ENCODE measurements around the gene ADAMTS17.
"Not testable (repeated sequence)": the region's sequence is repeated elsewhere in the genome, so short reads cannot be mapped to it uniquely, and the experiment has no call there.

GRCh38 chr15:100339451-100339850 lies 2.3 kb downstream of the ADAMTS17 start:
- not testable (repeated sequence) for TF ChIP-seq EZH2 (IDR thresholded peaks at IDR 0.05; ENCODE audit: borderline replicate concordance); EZH2phosphoT487 (IDR thresholded peaks at IDR 0.05; ENCODE audit: low read depth, severe bottlenecking, unreplicated experiment)
- TF ChIP-seq, protein P1, sequence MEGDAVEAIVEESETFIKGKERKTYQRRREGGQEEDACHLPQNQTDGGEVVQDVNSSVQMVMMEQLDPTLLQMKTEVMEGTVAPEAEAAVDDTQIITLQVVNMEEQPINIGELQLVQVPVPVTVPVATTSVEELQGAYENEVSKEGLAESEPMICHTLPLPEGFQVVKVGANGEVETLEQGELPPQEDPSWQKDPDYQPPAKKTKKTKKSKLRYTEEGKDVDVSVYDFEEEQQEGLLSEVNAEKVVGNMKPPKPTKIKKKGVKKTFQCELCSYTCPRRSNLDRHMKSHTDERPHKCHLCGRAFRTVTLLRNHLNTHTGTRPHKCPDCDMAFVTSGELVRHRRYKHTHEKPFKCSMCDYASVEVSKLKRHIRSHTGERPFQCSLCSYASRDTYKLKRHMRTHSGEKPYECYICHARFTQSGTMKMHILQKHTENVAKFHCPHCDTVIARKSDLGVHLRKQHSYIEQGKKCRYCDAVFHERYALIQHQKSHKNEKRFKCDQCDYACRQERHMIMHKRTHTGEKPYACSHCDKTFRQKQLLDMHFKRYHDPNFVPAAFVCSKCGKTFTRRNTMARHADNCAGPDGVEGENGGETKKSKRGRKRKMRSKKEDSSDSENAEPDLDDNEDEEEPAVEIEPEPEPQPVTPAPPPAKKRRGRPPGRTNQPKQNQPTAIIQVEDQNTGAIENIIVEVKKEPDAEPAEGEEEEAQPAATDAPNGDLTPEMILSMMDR (IDR thresholded peaks at IDR 0.05; ENCODE audit: poor library complexity), result not testable (repeated sequence)

Measured in hepatocyte (in vitro differentiated cells).